NOMO-1 (cell line): ENCODE results near the gene ZBTB16.

Experiments
- DNase-seq, 2 experiments: peaks; one replicate each; lab custom pipeline; 2025; ENCODE audit not compliant: unreplicated experiment in 2 of 2; lab: John Stamatoyannopoulos, UW

The ZBTB16 gene

GRCh38 chr11:114226356-114226755 is 166.8 kb downstream of the ZBTB16 start:
- no peak for DNase-seq

GRCh38 chr11:114228435-114229411 is 169.2 kb downstream of the ZBTB16 start:
- no peak for DNase-seq

- no peak for DNase-seq
These were observed 170.7 kb downstream of the ZBTB16 start for GRCh38 chr11:114230031-114230704.

- DNase-seq, result no peak
These were observed 173.0 kb downstream of the ZBTB16 start for GRCh38 chr11:114232400-114233059.

- DNase-seq, result no peak
These were observed 174.2 kb downstream of the ZBTB16 start for GRCh38 chr11:114233755-114234154.

- DNase-seq, result no peak
These were observed 177.3 kb downstream of the ZBTB16 start for GRCh38 chr11:114236829-114237228.

GRCh38 chr11:114237321-114238280 is 178.1 kb downstream of the ZBTB16 start:
- no peak for DNase-seq

GRCh38 chr11:114239753-114240161 is 180.2 kb downstream of the ZBTB16 start:
- DNase-seq, result no peak

GRCh38 chr11:114242032-114242431 is 182.5 kb downstream of the ZBTB16 start:
- DNase-seq, result no peak

- no peak for DNase-seq
These were observed 184.2 kb downstream of the ZBTB16 start for GRCh38 chr11:114243461-114244372.

GRCh38 chr11:114244726-114245394 is 185.3 kb downstream of the ZBTB16 start:
- no peak for DNase-seq

- DNase-seq, result no peak
These were observed 187.0 kb downstream of the ZBTB16 start for GRCh38 chr11:114246321-114247069.

- no peak for DNase-seq
These were observed 187.7 kb downstream of the ZBTB16 start for GRCh38 chr11:114247070-114247789.

GRCh38 chr11:114250180-114250579 is 190.7 kb downstream of the ZBTB16 start:
- no peak for DNase-seq

GRCh38 chr11:114250993-114251814 is 191.7 kb downstream of the ZBTB16 start:
- DNase-seq, result no peak

- DNase-seq, result no peak
These were observed 192.4 kb downstream of the ZBTB16 start for GRCh38 chr11:114251815-114252337.
